WTC11 (cell line): ENCODE results near the gene TELO2. TPM values are rescaled to one million over a fixed set of nuclear protein-coding genes. Genes with fewer than 3 reads are reported as not detected.

ENCODE experiments used
- ATAC-seq: fragments of 200-7000 bp; cut with Tn5 transposase; 2 replicates; pipeline ENCODE4 v1.10.0; 2021; ENCODE audit warnings: mild to moderate bottlenecking, moderate library complexity
- Bru-seq: library from RNA; stranded (reverse); fragments of 400-500 nt; gene quantifications from one replicate; lab custom pipeline; 2021; lab: Mats Ljungman, UMichigan
- CTCF ChIA-PET: fragments of 300-600 bp; sonication (Branson Sonifier 250); formaldehyde crosslinking; loops from one replicate; lab custom pipeline; 2021; ENCODE audit warnings: antibody characterized with exemption; lab: Charles Lee
- POLR2A ChIA-PET: fragments of 350-600 bp; sonication (Branson Sonifier 250); formaldehyde crosslinking; loops from one replicate; lab custom pipeline; 2021; ENCODE audit warnings: antibody characterized with exemption; lab: Charles Lee
- DNase-seq: peaks from one replicate; pipeline ENCODE4 v3.0.0; 2021; ENCODE audit warnings: low spot score
- H3K27ac Mint-ChIP-seq: 2 replicates; pipeline ENCODE4 v1.8.0; 2021; ENCODE audit warnings: mixed read lengths
- H3K27me3 Mint-ChIP-seq: 2 replicates; pipeline ENCODE4 v1.8.0; 2021; ENCODE audit warnings: low read depth, mild to moderate bottlenecking, moderate library complexity, mixed read lengths
- H3K36me3 Mint-ChIP-seq: 2 replicates; pipeline ENCODE4 v1.8.0; 2021; ENCODE audit warnings: mixed read lengths
- H3K4me1 Mint-ChIP-seq: 2 replicates; pipeline ENCODE4 v1.8.0; 2022; ENCODE audit warnings: mixed read lengths
- H3K4me3 Mint-ChIP-seq: 2 replicates; pipeline ENCODE4 v1.8.0; 2021; ENCODE audit warnings: mild to moderate bottlenecking, moderate library complexity, mixed read lengths
- H3K9me3 Mint-ChIP-seq: 2 replicates; pipeline ENCODE4 v1.8.0; 2021; ENCODE audit warnings: mixed read lengths
- AR ChIP-seq: fragments of 250-450 bp; sonication (Bioruptor Pico); IDR thresholded peaks from 2 replicates; pipeline ENCODE4 v1.9.0; 2021; ENCODE audit warnings: mild to moderate bottlenecking
- ATF1 ChIP-seq: sonication (generic); formaldehyde crosslinking; IDR thresholded peaks from 2 replicates; pipeline ENCODE4 v1.8.1; 2023; ENCODE audit warnings: mild to moderate bottlenecking, moderate library complexity, missing genetic modification reagents
- ATF6 ChIP-seq: sonication (generic); formaldehyde crosslinking; IDR thresholded peaks from 2 replicates; pipeline ENCODE4 v1.8.1; 2023; ENCODE audit warnings: mild to moderate bottlenecking, missing genetic modification reagents
- CBFB ChIP-seq: sonication (generic); formaldehyde crosslinking; IDR thresholded peaks from 2 replicates; pipeline ENCODE4 v1.8.1; 2022; ENCODE audit warnings: mild to moderate bottlenecking, low read depth, missing genetic modification reagents
- CDX4 ChIP-seq: fragments of 250-450 bp; sonication (Bioruptor Pico); IDR thresholded peaks from 2 replicates; pipeline ENCODE4 v1.9.0; 2021; ENCODE audit warnings: moderate library complexity, mild to moderate bottlenecking, inconsistent platforms, borderline replicate concordance
- E2F5 ChIP-seq: sonication (generic); formaldehyde crosslinking; IDR thresholded peaks from 2 replicates; pipeline ENCODE4 v1.8.1; 2022; ENCODE audit warnings: mild to moderate bottlenecking, moderate library complexity, missing genetic modification reagents
- ELF4 ChIP-seq: sonication (generic); formaldehyde crosslinking; IDR thresholded peaks from 2 replicates; pipeline ENCODE4 v1.8.1; 2022; ENCODE audit warnings: low read depth, mild to moderate bottlenecking, moderate library complexity, missing genetic modification reagents
- FOXK1 ChIP-seq: sonication (generic); formaldehyde crosslinking; IDR thresholded peaks from 2 replicates; pipeline ENCODE4 v1.8.0; 2022; ENCODE audit warnings: mild to moderate bottlenecking, moderate library complexity, missing genetic modification reagents
- FOXP1 ChIP-seq: sonication (generic); formaldehyde crosslinking; IDR thresholded peaks from 2 replicates; pipeline ENCODE4 v1.8.0; 2022; ENCODE audit warnings: missing genetic modification reagents, mild to moderate bottlenecking, moderate library complexity, borderline replicate concordance
- FOXP4 ChIP-seq: sonication (generic); formaldehyde crosslinking; IDR thresholded peaks from 2 replicates; pipeline ENCODE4 v1.8.0; 2022; ENCODE audit warnings: mild to moderate bottlenecking, missing genetic modification reagents
- GABPB1 ChIP-seq: sonication (generic); formaldehyde crosslinking; IDR thresholded peaks from 2 replicates; pipeline ENCODE4 v1.8.1; 2023; ENCODE audit warnings: mild to moderate bottlenecking, missing genetic modification reagents
- GTF2I ChIP-seq: fragments of 250-450 bp; sonication (Bioruptor Pico); conservative IDR thresholded peaks from 2 replicates; pipeline ENCODE4 v1.4.0; 2021; ENCODE audit warnings: mild to moderate bottlenecking
- IRF1 ChIP-seq: sonication (generic); formaldehyde crosslinking; IDR thresholded peaks from 2 replicates; pipeline ENCODE4 v1.8.0; 2023; ENCODE audit warnings: missing genetic modification reagents
- MYBL2 ChIP-seq: sonication (generic); formaldehyde crosslinking; IDR thresholded peaks from 2 replicates; pipeline ENCODE4 v1.8.1; 2023; ENCODE audit warnings: mild to moderate bottlenecking, moderate library complexity, missing genetic modification reagents
- NFATC4 ChIP-seq: fragments of 250-450 bp; sonication (Bioruptor Pico); IDR thresholded peaks from 2 replicates; pipeline ENCODE4 v1.9.0; 2021; ENCODE audit warnings: mild to moderate bottlenecking
- NFE2L1 ChIP-seq: sonication (generic); formaldehyde crosslinking; IDR thresholded peaks from 2 replicates; pipeline ENCODE4 v1.8.1; 2023; ENCODE audit warnings: missing genetic modification reagents
- NR2C2 ChIP-seq: sonication (generic); formaldehyde crosslinking; IDR thresholded peaks from 2 replicates; pipeline ENCODE4 v1.8.0; 2022; ENCODE audit warnings: mild to moderate bottlenecking, missing genetic modification reagents
- SMAD3 ChIP-seq: sonication (generic); formaldehyde crosslinking; IDR thresholded peaks from 2 replicates; pipeline ENCODE4 v1.8.0; 2022; ENCODE audit warnings: missing genetic modification reagents, mild to moderate bottlenecking, borderline replicate concordance
- TEAD1 ChIP-seq: sonication (generic); formaldehyde crosslinking; IDR thresholded peaks from 2 replicates; pipeline ENCODE4 v1.8.0; 2022; ENCODE audit warnings: mild to moderate bottlenecking, missing genetic modification reagents
- TP53 ChIP-seq: sonication (generic); formaldehyde crosslinking; IDR thresholded peaks from 2 replicates; pipeline ENCODE4 v1.8.1; 2023; ENCODE audit warnings: mild to moderate bottlenecking, missing genetic modification reagents
- USF1 ChIP-seq: sonication (generic); formaldehyde crosslinking; IDR thresholded peaks from 2 replicates; pipeline ENCODE4 v1.8.0; 2022; ENCODE audit warnings: mild to moderate bottlenecking, missing genetic modification reagents
- ZBTB21 ChIP-seq: sonication (generic); formaldehyde crosslinking; IDR thresholded peaks from 2 replicates; pipeline ENCODE4 v1.8.1; 2023; ENCODE audit warnings: mild to moderate bottlenecking, missing genetic modification reagents, borderline replicate concordance
- ZNF121 ChIP-seq: sonication (generic); formaldehyde crosslinking; IDR thresholded peaks from 2 replicates; pipeline ENCODE4 v1.8.0; 2023; ENCODE audit warnings: missing genetic modification reagents
- ZNF138 ChIP-seq: sonication (generic); formaldehyde crosslinking; conservative IDR thresholded peaks from 2 replicates; pipeline ENCODE4 v1.8.1; 2022; ENCODE audit warnings: mild to moderate bottlenecking, moderate library complexity, missing genetic modification reagents
- long read RNA-seq, 3 experiments: library from RNA in 1 of 3; library from capped mRNA in 1 of 3; library from polyadenylated mRNA in 1 of 3; unstranded in 2 of 3; stranded (forward) in 1 of 3; transcript quantifications; one replicate each; pipeline ENCODE4 v2.0.0, GENCODE V29; 2021
- total RNA-seq: library from RNA; stranded (reverse); gene quantifications from 3 replicates; pipeline ENCODE4 v1.2.3, GENCODE V29; 2021

Gene TELO2
- 67.8 to 86.7 TPM (median 71.6 TPM) in 3 replicates for total RNA-seq
- percentile 53 among the genes with signal in this experiment for Bru-seq, nascent RNA
- long read RNA-seq, experiment 1, transcript TELO2-201 (21 exons, 3,314 nt), result major isoform, 140 of 285 reads
- long read RNA-seq, experiment 1, partial matches to known transcripts, result 42 of 285 reads
- long read RNA-seq, experiment 1, other reads (novel, unspliced or antisense), result 103 of 285 reads
- long read RNA-seq, experiment 2, transcript TELO2-201 (21 exons, 3,314 nt), result major isoform, 13 of 49 reads
- long read RNA-seq, experiment 2, partial matches to known transcripts, result 18 of 49 reads
- long read RNA-seq, experiment 2, other reads (novel, unspliced or antisense), result 17 of 49 reads
- long read RNA-seq, experiment 3, partial matches to known transcripts, result 5 of 11 reads
- long read RNA-seq, experiment 3, other reads (novel, unspliced or antisense), result 4 of 11 reads

- peak within 1 kb of the TSS; percentile 98 for H3K27ac Mint-ChIP-seq
- peak within 1 kb of the TSS; percentile 92 for H3K4me3 Mint-ChIP-seq
- peaks cover 10% of the 10 kb centered on the region; the same call in 1 of the 2 replicates for H3K4me1 Mint-ChIP-seq
- CTCF ChIA-PET, result interaction anchor here (0.7 to 1.5 kb wide), 7 partner anchors 21 to 333 kb away, joined by 3 to 5 read pairs (median 3); partner anchors contain the start of gene MAPK8IP3
- POLR2A ChIA-PET, result interaction anchor here (1.0 to 1.5 kb wide), 2 partner anchors 19 to 115 kb away, joined by 3 to 4 read pairs; no protein-coding TSS in a partner anchor
- DNase-seq (peak; percentile 77), ATAC-seq (peak; percentile 81)
- no peaks in the 10 kb centered on the region for H3K27me3 Mint-ChIP-seq
- H3K9me3 Mint-ChIP-seq, result no peaks in the 10 kb centered on the region
- no peaks in the 10 kb centered on the region; the same call in 1 of the 2 replicates for H3K36me3 Mint-ChIP-seq
- TF ChIP-seq AR, result no peak
- no peak for TF ChIP-seq ATF6 (CRISPR knock-in tag)
- no peak for TF ChIP-seq TEAD1 (CRISPR knock-in tag)
- TF ChIP-seq ELF4 (CRISPR knock-in tag), result peak; percentile 61; the same call in 1 of the 2 replicates
- no peak for TF ChIP-seq CDX4 (CRISPR knock-in tag)
- TF ChIP-seq GTF2I (CRISPR knock-in tag), result no peak
- no peak for TF ChIP-seq ATF1 (CRISPR knock-in tag)
- no peak; the same call in 1 of the 2 replicates for TF ChIP-seq IRF1 (CRISPR knock-in tag)
- no peak for TF ChIP-seq FOXP4 (CRISPR knock-in tag)
- TF ChIP-seq SMAD3 (CRISPR knock-in tag), result no peak
- no peak for TF ChIP-seq NFATC4
- TF ChIP-seq ZBTB21 (CRISPR knock-in tag), result no peak
- TF ChIP-seq MYBL2 (CRISPR knock-in tag), result peak; percentile 84
- no peak for TF ChIP-seq NR2C2
- TF ChIP-seq TP53 (CRISPR knock-in tag), result peak; percentile 53; the same call in 1 of the 2 replicates
- no peak for TF ChIP-seq ZNF138
- peak; percentile 73; the same call in 1 of the 2 replicates for TF ChIP-seq E2F5
- peak; percentile 81 for TF ChIP-seq FOXK1 (CRISPR knock-in tag)
- peak; percentile 30; the same call in 1 of the 2 replicates for TF ChIP-seq FOXP1 (CRISPR knock-in tag)
- TF ChIP-seq USF1 (CRISPR knock-in tag), result peak; percentile 61
- 0 out of 2 replicates have a peak, but pooled peaks have one; percentile 41 for TF ChIP-seq NFE2L1 (CRISPR knock-in tag)
- no peak for TF ChIP-seq ZNF121 (CRISPR knock-in tag)
- no peak for TF ChIP-seq GABPB1 (CRISPR knock-in tag)
- no peak for TF ChIP-seq CBFB
These were observed at the start of gene TELO2 for GRCh38 chr16:1492923-1493745. Gene TELO2 (plus strand): TSS chr16:1493360. CDS start chr16:1494282, 922 bp downstream.
